ENCODE measurements around the gene ZNF609. TPM values are rescaled to one million over a fixed set of nuclear protein-coding genes. Genes with fewer than 3 reads are reported as not detected.

Gene ZNF609
- total RNA-seq, 1 donor from 2014 or later = 75.3 TPM

DNA sequence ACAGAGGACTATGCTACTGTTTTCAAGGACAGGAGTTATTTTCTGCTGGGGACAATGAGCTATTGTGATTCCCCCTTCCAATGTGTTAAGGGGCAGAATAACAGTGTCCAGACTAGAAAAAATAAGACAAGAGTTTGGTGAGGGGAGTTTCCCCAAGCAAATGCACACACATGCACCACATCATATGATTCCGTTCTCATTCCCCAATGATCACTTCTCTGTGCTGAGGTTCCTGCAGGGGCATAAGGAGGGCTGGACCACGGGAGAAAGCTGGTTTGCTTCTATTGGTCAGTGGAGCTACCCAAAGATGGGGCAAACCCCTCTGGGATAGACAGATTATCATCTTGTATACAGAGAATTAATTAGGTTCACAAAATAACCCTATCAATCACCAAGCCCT lies 234.4 kb downstream of the ZNF609 start:
- Mint-ChIP-seq H3K36me3 (ENCODE audit: insufficient read depth) (peaks cover 18% of the 10 kb centered on the region), H3K4me1 (ENCODE audit: low read depth) (peaks cover 44% of the 10 kb centered on the region), H3K27ac (peak overlapping the region; percentile 49)

GRCh38 chr15:64695561-64695992 lies 235.2 kb downstream of the ZNF609 start:
- no peaks in the 10 kb centered on the region for H3K27me3 Mint-ChIP-seq
- no peak for DNase-seq (ENCODE audit: low spot score, unreplicated experiment)
- peaks cover 51% of the 10 kb centered on the region for H3K4me1 Mint-ChIP-seq (ENCODE audit: low read depth)
- no peaks in the 10 kb centered on the region for H3K9me3 Mint-ChIP-seq (ENCODE audit: low read depth)
- no peak overlapping the region for H3K4me3 Mint-ChIP-seq (ENCODE audit: low read depth)
- no peak overlapping the region for H3K27ac Mint-ChIP-seq
- peaks cover 17% of the 10 kb centered on the region for H3K36me3 Mint-ChIP-seq (ENCODE audit: insufficient read depth)
- no peak for TF ChIP-seq CTCF (IDR thresholded peaks at IDR 0.05; ENCODE audit: unreplicated experiment)

More for the DNA sequence above, 234.4 kb downstream of the ZNF609 start:
- Mint-ChIP-seq H3K4me3 (ENCODE audit: low read depth) (no peak overlapping the region), H3K9me3 (ENCODE audit: low read depth) (no peaks in the 10 kb centered on the region), H3K27me3 (no peaks in the 10 kb centered on the region)
- no peak for TF ChIP-seq CTCF (IDR thresholded peaks at IDR 0.05; ENCODE audit: unreplicated experiment)
- DNase-seq (ENCODE audit: low spot score, unreplicated experiment) = no peak

GRCh38 chr15:64696481-64696880 lies 236.1 kb downstream of the ZNF609 start:
- TF ChIP-seq CTCF (IDR thresholded peaks at IDR 0.05; ENCODE audit: unreplicated experiment) = no peak
- peaks cover 14% of the 10 kb centered on the region for H3K36me3 Mint-ChIP-seq (ENCODE audit: insufficient read depth)
- H3K27me3 Mint-ChIP-seq = no peaks in the 10 kb centered on the region
- no peaks in the 10 kb centered on the region for H3K9me3 Mint-ChIP-seq (ENCODE audit: low read depth)
- peak overlapping the region; percentile 35 for H3K27ac Mint-ChIP-seq
- no peak for DNase-seq (ENCODE audit: low spot score, unreplicated experiment)
- H3K4me1 Mint-ChIP-seq (ENCODE audit: low read depth) = peaks cover 58% of the 10 kb centered on the region
- H3K4me3 Mint-ChIP-seq (ENCODE audit: low read depth) = no peak overlapping the region

DNA sequence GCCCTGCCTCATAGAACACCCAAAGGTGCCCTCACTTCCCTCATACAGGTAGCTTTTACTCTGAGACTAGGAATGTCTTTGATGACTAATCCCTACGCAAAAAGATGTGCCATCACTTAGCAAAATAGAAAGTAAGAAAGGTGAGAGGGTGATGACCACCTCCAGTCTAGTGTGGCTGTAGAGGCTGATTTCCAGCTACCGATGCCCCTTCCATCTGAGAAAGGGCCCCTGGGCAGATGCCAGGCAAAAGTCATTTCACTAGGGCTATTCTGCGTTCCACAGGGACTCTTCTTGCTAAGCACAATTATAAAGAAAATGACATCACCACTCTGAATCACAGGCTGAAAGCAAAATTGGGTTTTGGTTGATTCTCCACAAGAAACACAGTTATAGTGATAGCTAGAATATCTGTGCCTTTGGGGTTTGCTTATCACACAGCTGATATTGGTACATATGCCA lies 237.6 kb downstream of the ZNF609 start:
- no peaks in the 10 kb centered on the region for H3K27me3 Mint-ChIP-seq
- H3K4me3 Mint-ChIP-seq (ENCODE audit: low read depth) = no peak overlapping the region
- H3K4me1 Mint-ChIP-seq (ENCODE audit: low read depth) = peaks cover 65% of the 10 kb centered on the region
- no peaks in the 10 kb centered on the region for H3K9me3 Mint-ChIP-seq (ENCODE audit: low read depth)
- peaks cover 11% of the 10 kb centered on the region for H3K36me3 Mint-ChIP-seq (ENCODE audit: insufficient read depth)
- H3K27ac Mint-ChIP-seq = peak overlapping the region; percentile 60
- no peak for TF ChIP-seq CTCF (IDR thresholded peaks at IDR 0.05; ENCODE audit: unreplicated experiment)
- no peak for DNase-seq (ENCODE audit: low spot score, unreplicated experiment)

DNA sequence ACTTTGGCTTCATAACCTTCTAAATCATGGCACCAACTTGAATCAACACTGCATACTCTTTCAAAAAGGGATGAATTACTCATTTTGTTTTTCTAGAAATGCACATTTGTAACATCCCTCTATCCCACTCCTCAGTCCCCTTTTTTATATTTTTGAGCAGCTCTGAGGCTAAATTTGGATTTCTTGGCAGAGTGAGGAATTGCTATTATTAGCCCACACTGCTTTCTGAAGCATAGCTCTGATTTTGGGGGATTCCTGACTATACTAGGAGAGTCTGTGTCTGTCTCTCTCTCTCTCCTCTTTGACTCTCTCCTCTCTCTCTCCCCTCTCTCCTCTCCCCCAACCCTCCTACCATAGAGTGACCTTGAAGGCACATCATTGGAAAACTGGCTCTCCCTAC lies 238.4 kb downstream of the ZNF609 start:
- DNase-seq (ENCODE audit: low spot score, unreplicated experiment) = no peak
- peak overlapping the region; percentile 80 for H3K4me3 Mint-ChIP-seq (ENCODE audit: low read depth)
- peak overlapping the region; percentile 89 for H3K27ac Mint-ChIP-seq
- peaks cover 9% of the 10 kb centered on the region for H3K36me3 Mint-ChIP-seq (ENCODE audit: insufficient read depth)
- H3K4me1 Mint-ChIP-seq (ENCODE audit: low read depth) = peaks cover 65% of the 10 kb centered on the region
- no peak for TF ChIP-seq CTCF (IDR thresholded peaks at IDR 0.05; ENCODE audit: unreplicated experiment)
- no peaks in the 10 kb centered on the region for H3K9me3 Mint-ChIP-seq (ENCODE audit: low read depth)
- no peaks in the 10 kb centered on the region for H3K27me3 Mint-ChIP-seq

Measured in progenitor cell of endocrine pancreas (in vitro differentiated cells).